Measurements from ENCODE around the gene ASB1. TPM values are rescaled to one million over a fixed set of nuclear protein-coding genes. Genes with fewer than 3 reads are reported as not detected.
A peak's percentile ranks its signal among the peaks of the same experiment; 100 is the strongest.

Gene ASB1
- total and polyA plus RNA-seq, 2 of the 13 experiments (the other 11 are each of a cell fraction or from before 2014, with no cell fraction given): 48.6 to 49.2 TPM

GRCh38 chr2:238427435-238428162, 872 bp downstream of the ASB1 start (continued):
- no peak for TF ChIP-seq HOXA3 (CRISPR knock-in tag; IDR thresholded peaks at IDR 0.05)
- 0 out of 2 replicates have a peak, but pooled peaks have one; percentile 56 for TF ChIP-seq ZNF782 (CRISPR knock-in tag; IDR thresholded peaks at IDR 0.05; ENCODE audit: borderline replicate concordance)
- no peak for TF ChIP-seq ZNF280D (CRISPR knock-in tag; IDR thresholded peaks at IDR 0.05)
- TF ChIP-seq ZBTB38 (CRISPR knock-in tag; IDR thresholded peaks at IDR 0.05): no peak; the same call in 1 of the 2 replicates
- no peak for TF ChIP-seq SNAI1 (CRISPR knock-in tag; IDR thresholded peaks at IDR 0.05; ENCODE audit: borderline replicate concordance)
- no peak for TF ChIP-seq ZFP36L1 (CRISPR knock-in tag; IDR thresholded peaks at IDR 0.05)
- TF ChIP-seq ZNF30 (CRISPR knock-in tag; IDR thresholded peaks at IDR 0.05): peak; percentile 12; the same call in 1 of the 2 replicates
- 0 out of 2 replicates have a peak, but pooled peaks have one; percentile 79 for TF ChIP-seq THAP7 (CRISPR knock-in tag; IDR thresholded peaks at IDR 0.05)
- no peak for TF ChIP-seq ZBTB3 (CRISPR knock-in tag; IDR thresholded peaks at IDR 0.05; ENCODE audit: borderline replicate concordance, low read depth)
- no peak for TF ChIP-seq ZNF337 (CRISPR knock-in tag; IDR thresholded peaks at IDR 0.05; ENCODE audit: borderline replicate concordance, low read depth)
- 0 out of 2 replicates have a peak, but pooled peaks have one; percentile 47 for TF ChIP-seq BATF2 (CRISPR knock-in tag; IDR thresholded peaks at IDR 0.05)
- TF ChIP-seq SIN3A (IDR thresholded peaks at IDR 0.05; ENCODE audit: borderline replicate concordance, low read depth, low read length): 0 out of 2 replicates have a peak, but pooled peaks have one; percentile 8
- TF ChIP-seq POLR2AphosphoS2 (IDR thresholded peaks at IDR 0.05; ENCODE audit: low read depth, low read length): no peak
- peak; percentile 68; the same call in 1 of the 2 replicates for TF ChIP-seq HIVEP1 (CRISPR knock-in tag; IDR thresholded peaks at IDR 0.05)
- TF ChIP-seq ZNF781 (CRISPR knock-in tag; IDR thresholded peaks at IDR 0.05; ENCODE audit: borderline replicate concordance, not compliant biosample characterization): no peak
- no peak for TF ChIP-seq ZNF567 (CRISPR knock-in tag; IDR thresholded peaks at IDR 0.05; ENCODE audit: borderline replicate concordance)
- 0 out of 2 replicates have a peak, but pooled peaks have one; percentile 47 for TF ChIP-seq CREBL2 (CRISPR knock-in tag; IDR thresholded peaks at IDR 0.05; ENCODE audit: borderline replicate concordance)
- TF ChIP-seq NR3C1 (CRISPR knock-in tag; IDR thresholded peaks at IDR 0.05): no peak
- TF ChIP-seq IRX3 (CRISPR knock-in tag; IDR thresholded peaks at IDR 0.05; ENCODE audit: borderline replicate concordance, low read depth): no peak
- TF ChIP-seq DZIP1 (CRISPR knock-in tag; IDR thresholded peaks at IDR 0.05): peak; percentile 70; the same call in 1 of the 2 replicates
- TF ChIP-seq REL (CRISPR knock-in tag; conservative IDR thresholded peaks at IDR 0.05): no peak; the same call in 1 of the 2 replicates

Measured in HepG2 (cell line).